Naive thymus-derived CD4-positive, alpha-beta T cell (primary cell): ENCODE measurements around the gene PLAAT2. TPM values are rescaled to one million over a fixed set of nuclear protein-coding genes. Genes with fewer than 3 reads are reported as not detected.
A peak's percentile ranks its signal among the peaks of the same experiment; 100 is the strongest.

ENCODE experiments used
- ATAC-seq: fragments of 150-1000 bp; cut with Tn5 transposase; 2 replicates; pipeline ENCODE4 v1.10.0; 2021; ENCODE audit warnings: mild to moderate bottlenecking, moderate library complexity
- CTCF ChIA-PET: fragments of 350-600 bp; sonication (Branson Sonifier 250); formaldehyde crosslinking; loops from one replicate; lab custom pipeline; 2021; ENCODE audit warnings: antibody characterized with exemption; lab: Charles Lee
- POLR2A ChIA-PET: fragments of 350-600 bp; sonication (Branson Sonifier 250); formaldehyde crosslinking; loops from one replicate; lab custom pipeline; 2021; ENCODE audit warnings: antibody characterized with exemption, inconsistent platforms; lab: Charles Lee
- DNase-seq, 9 donors: peaks; one replicate each; pipeline versions ENCODE4 v3.0.0 to v3.0.0-alpha.2; 2020 to 2022; ENCODE audit warnings: mixed read lengths in 1 of 9
- H3K27ac ChIP-seq: one replicate; pipeline ENCODE4 v1.7.0; 2013; ENCODE audit warnings: mild to moderate bottlenecking, low read depth, low read length, moderate library complexity
- H3K27me3 ChIP-seq, 2 donors: one replicate each; pipeline ENCODE4 v1.7.0; 2013; ENCODE audit warnings: low read length in 2 of 2, mild to moderate bottlenecking in 2 of 2, moderate library complexity in 2 of 2; ENCODE audit not compliant: control insufficient read depth in 2 of 2, insufficient read depth in 2 of 2
- H3K36me3 ChIP-seq, 3 experiments: 1 replicate in 2 of 3; 2 replicates in 1 of 3; pipeline ENCODE4 v1.7.0; 2013; ENCODE audit warnings: low read length in 3 of 3, mild to moderate bottlenecking in 3 of 3, moderate library complexity in 1 of 3; ENCODE audit not compliant: insufficient read depth in 3 of 3, control insufficient read depth in 2 of 3
- H3K4me1 ChIP-seq, 2 donors: one replicate each; pipeline ENCODE4 v1.7.0; 2013; ENCODE audit warnings: low read length in 2 of 2, mild to moderate bottlenecking in 2 of 2, moderate library complexity in 1 of 2; ENCODE audit not compliant: control insufficient read depth in 2 of 2, insufficient read depth in 2 of 2
- H3K4me3 ChIP-seq: 2 replicates; pipeline ENCODE4 v1.7.0; 2013; ENCODE audit warnings: mild to moderate bottlenecking, low read length
- H3K9me3 ChIP-seq, 3 experiments: 1 replicate in 2 of 3; 2 replicates in 1 of 3; pipeline ENCODE4 v1.7.0; 2013; ENCODE audit warnings: low read length in 3 of 3; ENCODE audit not compliant: control insufficient read depth in 2 of 3
- H3K27ac Mint-ChIP-seq, 9 donors: one replicate each; pipeline ENCODE4 v1.8.0; 2020 to 2022; ENCODE audit warnings: mixed read lengths in 9 of 9, mild to moderate bottlenecking in 8 of 9, moderate library complexity in 5 of 9, inconsistent platforms in 2 of 9
- H3K27me3 Mint-ChIP-seq, 5 donors: one replicate each; pipeline ENCODE4 v1.8.0; 2021 to 2022; ENCODE audit warnings: mixed read lengths in 5 of 5, mild to moderate bottlenecking in 1 of 5
- H3K36me3 Mint-ChIP-seq, 5 donors: one replicate each; pipeline ENCODE4 v1.8.0; 2020 to 2022; ENCODE audit warnings: mixed read lengths in 5 of 5, mild to moderate bottlenecking in 3 of 5, inconsistent platforms in 1 of 5
- H3K4me1 Mint-ChIP-seq, 7 donors: one replicate each; pipeline ENCODE4 v1.8.0; 2020 to 2022; ENCODE audit warnings: mixed read lengths in 7 of 7, mild to moderate bottlenecking in 3 of 7, inconsistent platforms in 1 of 7
- H3K4me3 Mint-ChIP-seq, 10 donors: one replicate each; pipeline ENCODE4 v1.8.0; 2020 to 2022; ENCODE audit warnings: mild to moderate bottlenecking in 10 of 10, mixed read lengths in 10 of 10, moderate library complexity in 6 of 10, inconsistent platforms in 2 of 10
- H3K9me3 Mint-ChIP-seq, 11 donors: one replicate each; pipeline ENCODE4 v1.8.0; 2020 to 2022; ENCODE audit warnings: mixed read lengths in 11 of 11, mild to moderate bottlenecking in 4 of 11, inconsistent platforms in 1 of 11, moderate library complexity in 1 of 11
- intact Hi-C, 2 donors: fragments of 100-400 bp; cut with micrococcal nuclease; formaldehyde crosslinking; loops; one replicate each; pipeline ENCODE4 v1.15.1; 2023
- polyA plus RNA-seq, 2 donors: library from polyadenylated mRNA; unstranded; fragments of 300-500 nt; fragmentation: Illumina TruSeq; gene quantifications; one replicate each; pipeline ENCODE4 v1.2.3, GENCODE V29; 2021
- total RNA-seq, 6 experiments: library from RNA in 5 of 6; stranded (reverse) in 5 of 6; gene quantifications; 1 replicate in 5 of 6; 2 replicates in 1 of 6; pipeline ENCODE4 v1.2.3 and lab custom pipeline; 2021 to 2026

PLAAT2 gene
- total and polyA plus RNA-seq, 7 experiments from 2014 or later: 0.51 TPM; not detected in 6

- no peak overlapping the region for H3K4me3 ChIP-seq
- ChIA-PET POLR2A (no interaction called here), CTCF (no interaction called here)
- H3K27me3 Mint-ChIP-seq: peaks cover 0 to 9% (median 0%) of the 10 kb centered on the region in 5 donors
- H3K27ac Mint-ChIP-seq: peak overlapping the region in 4 of 9 donors; percentile 41 to 79 (median 73)
- H3K27me3 ChIP-seq: no peaks in the 10 kb centered on the region
- peaks cover 25 to 46% (median 44%) of the 10 kb centered on the region in 7 donors for H3K4me1 Mint-ChIP-seq
- H3K4me3 Mint-ChIP-seq: peak overlapping the region in 2 of 10 donors; percentile 12 to 35
- peaks cover 0 to 9% (median 0%) of the 10 kb centered on the region in 11 donors for H3K9me3 Mint-ChIP-seq
- peaks cover 16 to 31% of the 10 kb centered on the region in 2 donors for H3K4me1 ChIP-seq
- intact Hi-C loops: no loop called here
- DNase-seq: no peak
- no peaks in the 10 kb centered on the region for H3K9me3 ChIP-seq
- peaks cover 0 to 10% (median 0%) of the 10 kb centered on the region in 5 donors for H3K36me3 Mint-ChIP-seq
- ATAC-seq: no peak
- no peaks in the 10 kb centered on the region for H3K36me3 ChIP-seq
- no peak overlapping the region for H3K27ac ChIP-seq
Measured at GRCh38 chr11:63527667-63528066, 35.5 kb downstream of the PLAAT2 start.

- H3K27me3 Mint-ChIP-seq: peaks cover 0 to 18% (median 0%) of the 10 kb centered on the region in 5 donors
- ChIA-PET POLR2A (interaction anchor here (1.4 kb wide), 1 partner anchor 9 kb away, joined by 3 read pairs; no protein-coding TSS in a partner anchor), CTCF (interaction anchor here (0.7 kb wide), 1 partner anchor 1393 kb away, joined by 5 read pairs; no protein-coding TSS in a partner anchor)
- intact Hi-C loops: no loop called here
- H3K4me1 Mint-ChIP-seq: peaks cover 11 to 15% (median 14%) of the 10 kb centered on the region in 7 donors
- no peaks in the 10 kb centered on the region for H3K9me3 ChIP-seq
- H3K4me1 ChIP-seq: peaks cover 0 to 10% of the 10 kb centered on the region in 2 donors
- no peaks in the 10 kb centered on the region for H3K27me3 ChIP-seq
- H3K9me3 Mint-ChIP-seq: peaks cover 0 to 11% (median 4%) of the 10 kb centered on the region in 11 donors
- H3K4me3 Mint-ChIP-seq: no peak overlapping the region
- no peaks in the 10 kb centered on the region for H3K36me3 ChIP-seq
- H3K36me3 Mint-ChIP-seq: peaks cover 0 to 11% (median 4%) of the 10 kb centered on the region in 5 donors
- peak overlapping the region in 2 of 9 donors; percentile 18 to 20 for H3K27ac Mint-ChIP-seq
- no peak for ATAC-seq
- H3K4me3 ChIP-seq: no peak overlapping the region
- no peak overlapping the region for H3K27ac ChIP-seq
- no peak for DNase-seq
Measured at GRCh38 chr11:63523151-63523550, 40.0 kb downstream of the PLAAT2 start.

- Histone ChIP-seq H3K27ac (no peak overlapping the region), H3K9me3 (no peaks in the 10 kb centered on the region), H3K36me3 (no peaks in the 10 kb centered on the region), H3K4me3 (no peak overlapping the region), H3K4me1 (peaks cover 0 to 12% of the 10 kb centered on the region in 2 donors), H3K27me3 (no peaks in the 10 kb centered on the region)
- peaks cover 7 to 15% (median 8%) of the 10 kb centered on the region in 7 donors for H3K4me1 Mint-ChIP-seq
- intact Hi-C loops: no loop called here
- no peak overlapping the region for H3K27ac Mint-ChIP-seq
- no peak for ATAC-seq
- no peak overlapping the region for H3K4me3 Mint-ChIP-seq
- peaks cover 0 to 11% (median 4%) of the 10 kb centered on the region in 5 donors for H3K36me3 Mint-ChIP-seq
- ChIA-PET CTCF (interaction anchor here (0.6 kb wide), 1 partner anchor 36 kb away, joined by 3 read pairs; no protein-coding TSS in a partner anchor), POLR2A (interaction anchor here (0.6 to 0.9 kb wide), 2 partner anchors 16 to 29 kb away, joined by 3 read pairs; no protein-coding TSS in a partner anchor)
- peaks cover 0 to 18% (median 0%) of the 10 kb centered on the region in 5 donors for H3K27me3 Mint-ChIP-seq
- peaks cover 0 to 11% (median 4%) of the 10 kb centered on the region in 11 donors for H3K9me3 Mint-ChIP-seq
- DNase-seq: no peak
Measured at GRCh38 chr11:63521896-63522295, 41.3 kb downstream of the PLAAT2 start.

GRCh38 chr11:63520606-63521170 lies 42.5 kb downstream of the PLAAT2 start:
- intact Hi-C loops: no loop called here
- Histone ChIP-seq H3K27me3 (no peaks in the 10 kb centered on the region), H3K27ac (no peak overlapping the region), H3K4me3 (no peak overlapping the region), H3K36me3 (no peaks in the 10 kb centered on the region), H3K4me1 (peaks cover 0 to 12% of the 10 kb centered on the region in 2 donors), H3K9me3 (no peaks in the 10 kb centered on the region)
- Mint-ChIP-seq H3K4me3 (no peak overlapping the region), H3K4me1 (peaks cover 7 to 15% (median 8%) of the 10 kb centered on the region in 7 donors), H3K36me3 (peaks cover 0 to 11% (median 4%) of the 10 kb centered on the region in 5 donors), H3K9me3 (peaks cover 0 to 11% (median 4%) of the 10 kb centered on the region in 11 donors), H3K27me3 (peaks cover 0 to 18% (median 0%) of the 10 kb centered on the region in 5 donors), H3K27ac (peak overlapping the region in 1 of 9 donors; percentile 6)
- DNase-seq (no peak), ATAC-seq (no peak)
- CTCF ChIA-PET: no interaction called here
- POLR2A ChIA-PET: interaction anchor here (0.5 to 1.0 kb wide), 3 partner anchors 9 to 153 kb away, joined by 3 to 4 read pairs (median 3); no protein-coding TSS in a partner anchor

GRCh38 chr11:63518548-63518947 lies 44.6 kb downstream of the PLAAT2 start:
- H3K27ac Mint-ChIP-seq: peak overlapping the region in 1 of 9 donors; percentile 40
- H3K9me3 Mint-ChIP-seq: peaks cover 0 to 10% (median 2%) of the 10 kb centered on the region in 11 donors
- peak overlapping the region in 1 of 10 donors; percentile 26 for H3K4me3 Mint-ChIP-seq

GRCh38 chr11:63517156-63517555 lies 46.0 kb downstream of the PLAAT2 start:
- Mint-ChIP-seq H3K4me3 (no peak overlapping the region), H3K36me3 (peaks cover 0 to 4% (median 0%) of the 10 kb centered on the region in 5 donors), H3K27ac (no peak overlapping the region), H3K27me3 (peaks cover 0 to 5% (median 0%) of the 10 kb centered on the region in 5 donors), H3K9me3 (peaks cover 0 to 6% (median 2%) of the 10 kb centered on the region in 11 donors), H3K4me1 (peaks cover 7 to 15% (median 8%) of the 10 kb centered on the region in 7 donors)
- DNase-seq (no peak), ATAC-seq (no peak)
- peaks cover 0 to 12% of the 10 kb centered on the region in 2 donors for H3K4me1 ChIP-seq
- ChIA-PET CTCF (interaction anchor here (0.6 kb wide), 1 partner anchor 199 kb away, joined by 5 read pairs; no protein-coding TSS in a partner anchor), POLR2A (no interaction called here)
- H3K36me3 ChIP-seq: no peaks in the 10 kb centered on the region
- no peak overlapping the region for H3K4me3 ChIP-seq
- no peaks in the 10 kb centered on the region for H3K9me3 ChIP-seq
- intact Hi-C loops: no loop called here
- H3K27me3 ChIP-seq: no peaks in the 10 kb centered on the region
- H3K27ac ChIP-seq: no peak overlapping the region

More at GRCh38 chr11:63518548-63518947, 44.6 kb downstream of the PLAAT2 start:
- Histone ChIP-seq H3K4me3 (no peak overlapping the region), H3K4me1 (peaks cover 0 to 12% of the 10 kb centered on the region in 2 donors), H3K9me3 (no peaks in the 10 kb centered on the region), H3K36me3 (no peaks in the 10 kb centered on the region), H3K27ac (no peak overlapping the region), H3K27me3 (no peaks in the 10 kb centered on the region)
- ATAC-seq (peak; percentile 60), DNase-seq (no peak)
- peaks cover 0 to 14% (median 0%) of the 10 kb centered on the region in 5 donors for H3K27me3 Mint-ChIP-seq
- ChIA-PET CTCF (interaction anchor here (1.1 kb wide), 1 partner anchor 39 kb away, joined by 4 read pairs; no protein-coding TSS in a partner anchor), POLR2A (interaction anchor here (0.8 kb wide), 1 partner anchor 19 kb away, joined by 3 read pairs; no protein-coding TSS in a partner anchor)
- intact Hi-C loops: no loop called here
- H3K4me1 Mint-ChIP-seq: peaks cover 7 to 15% (median 8%) of the 10 kb centered on the region in 7 donors
- H3K36me3 Mint-ChIP-seq: peaks cover 0 to 7% (median 4%) of the 10 kb centered on the region in 5 donors
